HS-27A (cell line): ENCODE data around the gene MYH3.

Source experiments
- DNase-seq: peaks from one replicate; pipeline ENCODE4 v3.0.0-alpha.2; 2012; ENCODE audit warnings: low read depth, missing footprints

Gene MYH3

DNA sequence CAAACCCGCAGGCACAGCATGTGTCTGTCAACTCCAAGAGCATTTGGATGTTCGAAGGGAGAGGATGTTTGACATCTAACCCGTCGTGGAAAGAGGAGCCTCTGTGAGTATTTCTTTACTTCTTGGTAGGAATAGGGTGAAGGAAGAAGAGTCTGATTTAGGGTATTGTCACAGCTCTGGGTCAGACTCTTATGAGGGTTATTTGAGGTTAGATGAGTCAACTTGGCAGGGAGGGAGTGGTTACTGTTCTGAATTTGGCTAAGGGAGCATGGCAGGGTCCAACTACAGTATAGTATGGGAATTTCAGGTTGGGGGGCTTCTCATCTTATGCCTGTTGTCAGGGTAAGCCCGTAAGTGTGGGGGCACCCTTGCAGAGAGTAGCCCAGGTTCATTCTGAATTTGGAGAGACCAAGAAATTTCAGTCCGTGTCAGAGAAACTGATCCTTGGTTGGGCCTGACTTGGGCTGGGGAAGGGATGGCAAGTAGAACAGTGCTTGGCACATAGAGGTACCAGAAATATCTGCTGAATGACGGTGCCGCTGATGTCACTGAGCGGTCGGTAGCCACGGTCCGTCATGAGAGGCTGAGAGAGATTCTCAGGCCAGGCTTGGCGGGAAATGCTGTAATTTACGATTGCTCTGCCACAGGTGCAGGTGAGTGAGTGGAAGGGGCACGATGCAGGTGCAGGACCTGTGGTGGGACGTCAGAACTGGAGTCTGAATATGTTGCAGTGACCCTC is 43.2 kb downstream of the MYH3 start:
- no peak for DNase-seq

DNA sequence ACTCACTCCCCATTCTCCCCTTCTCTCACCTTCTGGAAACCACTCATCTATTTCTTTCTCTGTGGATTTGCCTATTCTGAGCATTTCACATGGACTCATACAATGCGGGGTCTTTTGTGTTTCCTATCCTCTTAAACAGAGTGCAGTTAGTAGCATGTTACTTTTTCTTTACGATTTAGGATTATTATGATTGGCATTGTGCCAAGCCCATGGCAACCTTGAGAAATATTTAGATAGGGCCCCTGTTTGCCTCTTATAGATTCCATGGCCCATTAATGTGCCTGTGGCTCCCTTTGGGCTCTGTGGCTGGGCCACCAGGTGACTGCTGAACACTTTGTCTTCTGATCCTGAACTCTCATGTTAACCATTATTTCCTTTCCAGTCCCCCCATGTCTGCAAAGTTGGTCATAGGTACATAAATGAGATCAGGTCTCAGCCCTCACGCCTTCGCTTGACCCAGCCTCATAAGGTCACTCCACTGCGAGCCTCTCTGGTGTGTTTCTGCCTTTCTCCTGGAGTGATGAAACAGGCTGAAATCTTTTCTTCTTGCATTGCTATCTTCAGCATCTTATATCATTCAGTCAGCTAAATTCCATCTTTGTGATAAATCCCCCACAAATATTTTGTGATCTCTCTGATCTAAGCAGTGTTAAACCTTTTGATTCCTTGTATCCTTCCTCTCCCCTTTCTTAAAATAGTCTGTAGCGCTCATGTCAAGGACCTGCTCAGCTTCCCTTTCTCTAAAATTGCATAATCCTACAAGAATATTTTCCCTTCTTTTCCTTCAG is 44.0 kb downstream of the MYH3 start:
- DNase-seq = no peak

DNA sequence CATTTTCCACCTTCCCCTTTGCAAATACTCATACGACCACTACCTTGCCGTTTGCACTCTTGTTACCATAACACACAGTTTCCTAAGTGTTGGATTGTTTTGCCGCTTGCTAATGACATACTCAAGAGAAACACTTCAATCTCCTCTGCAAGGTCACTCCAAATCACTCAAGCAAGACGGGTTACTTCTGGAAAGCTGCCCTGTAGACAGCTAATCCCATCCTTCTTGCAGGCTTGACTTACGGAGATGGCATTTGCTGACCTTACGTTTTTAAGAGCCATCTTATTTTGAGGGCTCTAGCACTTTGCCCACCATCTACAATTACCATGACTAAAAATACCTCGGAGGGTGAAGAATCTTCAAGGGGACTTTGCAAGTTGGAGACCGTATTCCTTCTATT is 46.2 kb downstream of the MYH3 start:
- DNase-seq = no peak

DNA sequence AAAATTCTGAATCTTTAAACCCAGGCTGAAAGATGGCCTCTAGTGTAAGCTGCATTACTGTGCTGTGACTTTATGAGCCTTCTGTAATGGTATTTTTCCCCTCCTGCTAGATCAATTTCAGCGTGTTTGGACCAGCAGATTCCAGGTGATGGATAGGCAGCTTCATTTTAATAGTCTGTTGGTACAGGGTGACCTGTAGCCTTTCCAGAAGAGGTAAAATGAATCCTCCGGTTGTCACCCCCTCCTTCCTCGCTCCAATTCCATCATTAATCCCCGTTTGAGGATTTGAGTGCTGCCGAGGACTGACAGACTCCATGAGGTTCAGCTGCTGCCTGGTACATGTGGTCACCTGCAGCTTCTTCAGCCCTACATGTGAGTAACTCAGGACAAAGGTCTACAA is 48.9 kb downstream of the MYH3 start:
- no peak for DNase-seq

DNA sequence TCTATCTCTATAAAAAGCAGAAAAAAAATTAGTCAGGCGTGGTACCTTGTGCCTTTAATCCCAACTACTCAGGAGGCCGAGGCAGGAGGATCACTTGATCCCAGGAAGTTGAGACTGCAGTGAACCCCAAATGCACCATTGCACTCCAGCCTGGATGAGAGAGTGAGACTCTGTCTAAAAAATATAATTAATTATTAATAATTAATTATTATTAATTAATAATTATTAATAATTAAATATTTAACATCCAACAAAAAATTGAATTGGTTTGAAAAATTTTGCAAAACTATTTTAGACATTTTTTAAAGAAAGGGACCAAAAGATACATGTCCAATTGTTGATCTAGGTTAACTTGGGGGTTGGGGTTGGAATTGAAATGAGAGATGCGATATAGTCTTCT is 51.0 kb downstream of the MYH3 start:
- no peak for DNase-seq

DNA sequence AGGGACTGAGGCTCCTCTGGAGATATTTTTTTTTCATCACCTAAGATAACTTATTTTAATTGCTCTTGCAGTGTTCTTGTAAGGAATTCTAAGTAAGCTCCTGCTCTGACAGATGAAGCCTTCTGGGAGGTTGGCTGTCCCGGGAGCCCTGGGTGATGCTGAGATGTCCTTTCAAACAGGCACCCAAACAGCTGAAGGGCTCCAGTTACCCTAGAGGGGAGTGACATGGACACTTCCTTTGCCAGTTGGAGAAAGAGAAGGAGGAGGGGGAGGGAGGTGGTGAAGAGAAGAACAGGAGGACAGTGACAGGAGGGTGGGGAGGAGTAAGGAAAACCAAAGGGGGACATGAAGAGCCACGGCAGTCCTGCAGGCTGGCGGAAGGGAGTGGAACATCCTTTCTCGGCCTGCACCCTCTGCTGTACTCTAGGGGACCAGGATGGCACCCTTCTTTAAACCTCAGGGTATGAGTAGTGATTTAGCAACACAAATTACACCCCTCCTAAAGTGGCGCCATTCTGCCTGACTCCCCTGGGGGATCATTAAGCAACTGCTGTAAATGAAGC is 51.8 kb downstream of the MYH3 start:
- no peak for DNase-seq

DNA sequence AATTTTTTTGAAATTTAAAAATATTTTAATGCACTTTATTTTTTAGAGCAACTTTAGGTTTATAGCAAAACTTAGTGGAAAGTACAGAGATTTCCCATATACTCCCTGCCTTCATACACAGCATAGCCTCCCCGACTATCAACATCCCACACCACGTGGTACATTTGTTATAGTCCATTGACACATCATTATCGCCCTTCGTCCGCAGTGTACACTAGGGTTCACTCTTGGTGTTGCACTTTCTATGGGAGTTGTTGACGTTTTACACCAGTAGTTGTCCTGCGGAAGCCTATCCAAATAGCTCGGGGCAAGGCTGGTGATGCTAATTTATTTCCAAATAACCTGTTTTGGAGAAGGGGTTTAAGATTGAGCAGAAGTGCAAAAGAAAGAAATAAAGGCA is 52.6 kb downstream of the MYH3 start:
- DNase-seq = no peak

DNA sequence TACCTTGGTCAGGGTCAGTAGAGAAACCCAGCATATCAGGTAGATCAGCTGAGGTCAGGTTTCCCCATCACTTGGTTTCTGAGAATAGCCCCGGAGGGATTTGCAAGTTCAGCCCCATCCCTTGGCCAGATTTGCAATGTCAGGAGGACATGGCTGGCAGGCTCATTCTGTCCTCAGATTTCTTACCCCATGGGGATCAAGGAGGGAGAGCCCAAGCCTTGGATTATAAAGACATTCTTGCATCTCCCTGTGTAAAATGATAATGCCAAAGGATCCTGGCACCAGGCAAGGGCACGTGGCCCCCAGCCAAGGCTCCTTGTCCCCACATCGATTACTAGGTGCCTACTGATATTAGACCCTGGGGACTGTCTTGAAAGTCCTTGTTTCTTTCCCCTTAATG is 53.2 kb downstream of the MYH3 start:
- no peak for DNase-seq

DNA sequence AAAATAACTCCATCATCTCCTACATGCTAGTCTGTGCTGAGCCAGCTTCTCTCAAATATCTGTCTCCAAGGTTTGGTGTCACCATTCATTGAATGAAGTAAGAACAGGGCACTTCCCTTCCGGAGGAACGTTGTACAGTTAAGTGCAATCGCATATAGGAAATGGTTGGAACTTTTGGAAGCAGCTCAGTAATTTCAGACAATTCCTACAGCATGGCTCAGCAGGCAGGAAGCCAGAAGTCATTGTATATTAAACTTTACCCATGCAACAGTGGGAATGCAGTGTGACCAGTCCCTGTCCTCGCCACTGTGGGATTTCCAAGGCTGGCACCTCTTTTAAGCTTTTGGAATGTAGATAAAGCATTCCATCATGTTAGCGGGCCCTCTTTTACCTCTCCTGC is 56.5 kb downstream of the MYH3 start:
- DNase-seq = peak; percentile 40

DNA sequence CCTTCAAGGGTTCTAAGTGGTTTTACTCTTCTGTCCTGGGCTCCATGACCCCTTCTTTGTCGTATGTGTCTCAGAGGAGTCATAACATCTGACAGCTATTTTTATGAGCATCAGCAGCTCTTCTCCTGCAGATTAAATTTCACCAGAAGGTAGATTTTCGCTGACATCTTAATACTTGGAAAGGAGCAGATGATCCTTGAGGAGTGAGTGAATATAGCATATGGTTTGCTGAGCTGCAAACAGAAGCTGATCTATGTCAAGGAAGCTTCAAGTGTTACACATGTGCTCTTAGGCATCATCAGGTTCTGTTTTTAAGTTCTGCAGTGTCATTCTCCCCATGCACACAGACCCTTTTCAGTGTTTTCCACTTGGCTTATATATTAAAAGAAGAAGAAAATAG is 58.5 kb downstream of the MYH3 start:
- no peak for DNase-seq

DNA sequence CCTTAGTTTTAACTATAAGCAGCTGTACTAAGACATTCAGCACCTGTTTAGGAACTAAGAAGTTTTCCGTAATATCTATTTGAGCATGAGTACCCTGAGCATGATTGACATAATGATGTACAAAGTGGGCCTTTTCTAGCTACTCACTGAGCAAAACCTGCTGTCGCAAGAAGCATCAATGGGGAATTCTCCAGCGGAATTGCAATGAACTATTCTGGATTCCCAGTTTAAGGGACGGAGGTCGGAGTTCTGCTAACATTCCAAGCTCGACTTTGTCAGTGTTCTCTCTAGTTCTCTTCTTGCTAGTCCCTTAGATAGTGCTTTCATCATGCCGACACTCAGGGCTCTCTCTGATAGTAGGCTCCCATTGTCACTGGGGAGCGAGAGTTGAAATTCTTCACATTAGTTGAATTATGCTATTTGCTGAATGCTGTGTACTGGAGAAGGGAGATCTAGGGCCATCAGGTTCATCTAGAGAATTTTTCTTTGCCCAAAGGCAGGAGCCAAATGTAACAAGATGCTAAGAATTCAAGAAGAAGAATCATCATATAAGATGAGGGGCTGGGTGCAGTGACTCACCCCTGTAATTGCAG is 67.5 kb downstream of the MYH3 start:
- no peak for DNase-seq

DNA sequence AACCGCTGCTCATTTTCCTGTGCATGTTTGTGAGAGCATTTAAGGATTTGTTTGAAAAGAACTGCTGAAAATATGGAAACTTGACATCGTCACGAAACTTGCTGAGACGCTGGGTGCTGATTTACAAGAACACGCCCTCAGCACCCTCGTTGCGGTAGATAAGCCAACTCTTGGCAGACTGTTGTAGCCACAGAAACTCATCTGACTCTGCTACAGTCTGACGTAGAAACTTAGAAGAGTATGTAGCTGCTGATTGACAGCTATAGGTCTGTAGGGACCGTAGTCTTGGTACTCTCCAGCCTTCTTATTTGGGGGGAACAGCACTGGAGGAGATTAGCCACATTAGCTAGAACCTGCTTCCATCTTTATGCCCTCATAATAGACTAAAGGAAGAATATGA is 71.6 kb downstream of the MYH3 start:
- no peak for DNase-seq

DNA sequence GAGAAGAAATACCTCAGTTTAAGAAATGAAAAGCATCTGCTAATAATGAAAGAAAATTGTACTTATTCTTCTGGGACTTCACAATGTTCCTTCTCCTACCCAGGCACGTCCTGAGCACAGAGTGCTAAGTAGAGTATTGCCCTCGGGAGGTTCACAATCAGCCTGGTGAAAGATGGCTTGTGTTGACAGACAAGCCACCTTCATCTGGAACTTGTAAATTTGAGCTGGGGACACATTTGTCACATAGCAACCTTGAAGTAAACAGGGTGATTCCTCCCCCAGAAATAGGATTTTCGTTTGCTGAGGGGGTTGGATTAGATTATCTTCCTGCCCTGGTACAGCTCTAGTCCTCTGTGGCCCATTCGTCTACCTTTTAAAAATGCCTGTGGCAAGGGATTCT is 73.3 kb downstream of the MYH3 start:
- no peak for DNase-seq

DNA sequence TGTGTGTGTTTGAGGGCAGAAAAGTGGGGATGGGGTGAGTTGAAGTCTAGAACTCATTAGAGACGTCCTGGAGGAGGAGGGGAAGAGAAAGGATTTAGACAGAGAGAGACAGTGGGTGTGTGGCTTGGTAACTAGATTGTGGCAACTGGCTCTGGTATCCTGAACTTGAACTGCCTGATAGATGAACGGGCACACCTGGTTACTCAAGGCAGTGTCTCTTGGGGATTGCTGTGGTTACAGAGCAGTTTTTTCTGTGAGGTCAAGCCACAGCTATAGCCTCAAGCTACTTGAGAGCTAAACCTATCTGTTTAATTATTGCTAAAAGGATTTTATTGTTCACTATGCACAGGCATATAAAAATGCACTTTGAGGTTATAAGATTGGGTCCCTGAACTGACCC is 77.8 kb downstream of the MYH3 start:
- DNase-seq = no peak
